Suprapubic skin (tissue), 4 donors: ENCODE measurements around the gene HOXD12. TPM values are rescaled to one million over a fixed set of nuclear protein-coding genes. Genes with fewer than 3 reads are reported as not detected.

Experiments used
- DNase-seq, 2 donors: peaks; one replicate each; pipeline ENCODE4 v3.0.0-alpha.2; 2019; ENCODE audit warnings: low spot score in 2 of 2
- H3K27ac ChIP-seq: fragments of 200-600 bp; sonication (generic); one replicate; pipeline ENCODE4 v1.5.1; 2019
- H3K27me3 ChIP-seq: fragments of 200-600 bp; sonication (generic); one replicate; pipeline ENCODE4 v1.5.1; 2019
- H3K36me3 ChIP-seq: fragments of 200-600 bp; sonication (generic); one replicate; pipeline ENCODE4 v1.5.1; 2019
- H3K4me1 ChIP-seq: fragments of 200-600 bp; sonication (generic); one replicate; pipeline ENCODE4 v1.5.1; 2019
- H3K4me3 ChIP-seq: fragments of 200-600 bp; sonication (generic); one replicate; pipeline ENCODE4 v1.5.1; 2019; ENCODE audit warnings: mild to moderate bottlenecking
- H3K9me3 ChIP-seq: fragments of 200-600 bp; sonication (generic); one replicate; pipeline ENCODE4 v1.5.1; 2019
- CTCF ChIP-seq, 2 donors: fragments of 200-600 bp in 1 of 2; fragments of 450-650 bp in 1 of 2; sonication (generic) in 1 of 2; IDR thresholded peaks; one replicate each; pipeline ENCODE4 v1.5.1; 2016 to 2019; ENCODE audit warnings: antibody characterized with exemption in 2 of 2, mild to moderate bottlenecking in 1 of 2, moderate library complexity in 1 of 2
- EP300 ChIP-seq: sonication (generic); formaldehyde crosslinking; IDR thresholded peaks from one replicate; pipeline ENCODE4 v1.6.1; 2017; ENCODE audit warnings: antibody characterized with exemption
- POLR2A ChIP-seq, 2 donors: fragments of 450-650 bp; IDR thresholded peaks; one replicate each; pipeline ENCODE4 v1.6.1; 2017; ENCODE audit warnings: antibody characterized with exemption in 2 of 2, mild to moderate bottlenecking in 2 of 2, moderate library complexity in 2 of 2
- POLR2AphosphoS5 ChIP-seq, 3 donors: sonication (generic); formaldehyde crosslinking; IDR thresholded peaks; one replicate each; pipeline ENCODE4 v1.6.1; 2017; ENCODE audit warnings: antibody characterized with exemption in 3 of 3
- WGBS: methylation state at CpG from one replicate; pipeline ENCODE4 v1.1.5; 2018; 5-methylcytosine and 5-hydroxymethylcytosine counted together
- total RNA-seq, 4 donors: library from RNA; depleted of rRNA; stranded (reverse); fragments of >200 nt; gene quantifications; one replicate each; pipeline ENCODE4 v1.1.0, GENCODE V29; 2016

Gene HOXD12
- total RNA-seq, 4 donors from 2014 or later, result not detected

- Histone ChIP-seq H3K36me3 (no peaks in the 10 kb centered on the region), H3K4me1 (peaks cover 44% of the 10 kb centered on the region), H3K27ac (no peak overlapping the region), H3K27me3 (peaks cover 99% of the 10 kb centered on the region), H3K9me3 (no peaks in the 10 kb centered on the region), H3K4me3 (no peak overlapping the region)
- no peak for DNase-seq
- TF ChIP-seq POLR2A (IDR thresholded peaks at IDR 0.05), result no peak
- TF ChIP-seq CTCF (IDR thresholded peaks at IDR 0.05), result no peak
- no peak for TF ChIP-seq EP300
- TF ChIP-seq POLR2AphosphoS5 (IDR thresholded peaks at IDR 0.05), result no peak
- 41% methylated on average over 26 of the region's 26 CpGs for WGBS
Measured at GRCh38 chr2:176109192-176109901, 9.8 kb downstream of the HOXD12 start.

- no peak overlapping the region for H3K4me3 ChIP-seq
- TF ChIP-seq POLR2AphosphoS5 (IDR thresholded peaks at IDR 0.05), result no peak
- TF ChIP-seq CTCF (IDR thresholded peaks at IDR 0.05), result no peak
- no peak for TF ChIP-seq POLR2A (IDR thresholded peaks at IDR 0.05)
- TF ChIP-seq EP300, result no peak
- 35% methylated on average over 4 of the region's 4 CpGs for WGBS
- no peak for DNase-seq
- no peaks in the 10 kb centered on the region for H3K9me3 ChIP-seq
- H3K36me3 ChIP-seq, result no peaks in the 10 kb centered on the region
- H3K4me1 ChIP-seq, result peaks cover 38% of the 10 kb centered on the region
- no peak overlapping the region for H3K27ac ChIP-seq
- peaks cover 99% of the 10 kb centered on the region for H3K27me3 ChIP-seq
Measured at GRCh38 chr2:176109946-176110345, 10.4 kb downstream of the HOXD12 start.

DNA sequence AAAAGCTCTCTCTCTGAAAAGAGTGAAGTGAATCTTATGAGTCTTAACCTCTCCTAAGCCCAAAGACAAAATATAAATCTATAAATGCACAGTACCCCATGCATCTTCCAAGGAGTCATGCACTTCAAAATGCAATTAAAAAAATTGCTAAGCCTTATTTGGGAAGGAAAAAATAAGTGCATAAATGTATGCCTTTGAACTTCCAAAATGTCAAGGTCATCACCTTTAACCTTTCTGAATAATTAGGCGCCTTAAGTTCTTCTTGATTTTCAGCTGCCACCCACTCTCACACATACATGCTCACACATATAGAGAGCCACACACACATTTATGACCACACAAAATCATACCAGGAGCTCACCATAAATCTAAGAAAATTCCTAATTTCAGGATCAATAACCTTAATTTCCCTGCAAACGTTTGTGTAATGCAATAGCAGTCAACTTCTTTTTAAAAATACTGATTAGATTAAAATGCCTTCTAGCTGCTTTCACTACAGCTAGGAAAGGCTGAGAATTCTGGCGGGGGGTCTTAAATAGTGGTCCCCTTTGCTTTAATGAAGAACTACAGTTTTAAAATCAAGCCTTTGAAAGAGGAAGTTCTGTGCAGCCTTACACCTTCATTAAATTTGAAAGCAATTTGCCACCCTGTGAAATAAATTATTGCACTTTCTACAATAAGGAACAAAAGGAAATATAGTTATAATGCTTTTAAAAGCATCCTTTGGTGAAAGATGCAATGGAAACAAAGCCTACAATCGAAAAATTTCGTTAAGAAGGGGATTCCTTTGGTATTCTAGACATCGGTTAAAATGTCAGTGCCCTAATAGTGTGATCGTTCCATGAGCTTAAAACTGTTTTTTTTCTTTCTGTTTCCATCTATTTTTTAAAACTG lies 11.1 kb downstream of the HOXD12 start:
- DNase-seq, result no peak
- H3K27ac ChIP-seq, result no peak overlapping the region
- H3K9me3 ChIP-seq, result no peaks in the 10 kb centered on the region
- TF ChIP-seq CTCF (IDR thresholded peaks at IDR 0.05) (no peak), POLR2AphosphoS5 (IDR thresholded peaks at IDR 0.05) (no peak), POLR2A (IDR thresholded peaks at IDR 0.05) (no peak), EP300 (no peak)
- no peak overlapping the region for H3K4me3 ChIP-seq
- peaks cover 99% of the 10 kb centered on the region for H3K27me3 ChIP-seq
- WGBS, result 31% methylated on average over 7 of the region's 7 CpGs
- peaks cover 37% of the 10 kb centered on the region for H3K4me1 ChIP-seq
- H3K36me3 ChIP-seq, result no peaks in the 10 kb centered on the region

DNA sequence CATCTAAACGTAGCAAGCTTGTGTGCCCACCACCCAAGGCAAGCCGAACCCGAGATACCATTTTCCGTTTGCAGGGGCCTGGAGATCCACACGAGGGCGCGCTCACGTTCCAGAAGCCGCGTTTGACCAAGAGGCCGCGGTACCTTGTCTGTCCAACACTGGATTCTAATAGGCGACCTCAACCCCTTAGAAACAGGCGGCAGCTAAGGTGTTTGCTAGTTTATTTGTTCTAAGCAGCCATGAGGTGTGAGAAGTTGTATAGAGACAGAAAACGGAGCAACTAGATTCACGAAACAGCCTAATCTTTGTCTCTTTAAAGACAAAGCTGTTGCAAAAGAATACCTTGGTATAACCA lies 11.7 kb downstream of the HOXD12 start:
- no peak for DNase-seq
- TF ChIP-seq POLR2A (IDR thresholded peaks at IDR 0.05) (no peak), POLR2AphosphoS5 (IDR thresholded peaks at IDR 0.05) (no peak), CTCF (IDR thresholded peaks at IDR 0.05) (peak in 1 of 2 donors; percentile 64)
- Histone ChIP-seq H3K36me3 (no peaks in the 10 kb centered on the region), H3K9me3 (no peaks in the 10 kb centered on the region), H3K27me3 (peaks cover 99% of the 10 kb centered on the region), H3K27ac (no peak overlapping the region), H3K4me1 (peaks cover 34% of the 10 kb centered on the region), H3K4me3 (no peak overlapping the region)
- WGBS, result 7% methylated on average over 16 of the region's 16 CpGs

DNA sequence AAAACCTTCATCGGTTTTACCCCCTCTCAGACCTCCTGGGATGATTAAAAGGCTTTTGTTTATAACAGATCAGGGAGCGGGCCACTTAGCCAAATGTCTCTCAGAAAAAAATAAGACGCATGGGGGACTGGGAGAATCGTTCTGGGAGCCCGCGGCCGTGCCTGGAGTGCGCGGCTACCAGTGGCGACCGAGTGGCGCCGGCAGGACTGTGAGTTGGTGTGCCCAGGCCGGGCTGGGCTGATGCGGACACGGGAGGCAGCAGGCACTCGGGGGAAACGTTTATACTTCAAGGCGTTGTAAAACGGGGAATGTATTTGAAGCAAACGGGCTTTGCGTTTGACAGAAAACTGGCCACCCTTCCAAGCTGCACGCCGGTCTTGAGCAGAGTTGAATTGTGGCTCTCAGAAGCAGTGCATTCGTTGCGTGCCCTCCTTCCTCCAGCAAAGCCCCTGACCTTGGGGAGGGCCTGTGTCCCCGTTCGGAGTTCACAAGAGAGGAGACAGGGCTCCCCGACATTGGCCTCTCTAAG lies 12.3 kb downstream of the HOXD12 start:
- DNase-seq, result no peak
- Histone ChIP-seq H3K9me3 (no peaks in the 10 kb centered on the region), H3K4me3 (no peak overlapping the region), H3K36me3 (no peaks in the 10 kb centered on the region), H3K4me1 (peaks cover 30% of the 10 kb centered on the region), H3K27ac (no peak overlapping the region), H3K27me3 (peaks cover 99% of the 10 kb centered on the region)
- TF ChIP-seq POLR2AphosphoS5 (IDR thresholded peaks at IDR 0.05) (no peak), EP300 (no peak), POLR2A (IDR thresholded peaks at IDR 0.05) (no peak), CTCF (IDR thresholded peaks at IDR 0.05) (no peak)
- WGBS, result 24% methylated on average over 27 of the region's 29 CpGs
